NCI-H69 (cell line): ENCODE data around the gene AGAP1.

Source experiments
- DNase-seq: peaks from one replicate; lab custom pipeline; 2025; lab: John Stamatoyannopoulos, UW

Gene AGAP1

DNA sequence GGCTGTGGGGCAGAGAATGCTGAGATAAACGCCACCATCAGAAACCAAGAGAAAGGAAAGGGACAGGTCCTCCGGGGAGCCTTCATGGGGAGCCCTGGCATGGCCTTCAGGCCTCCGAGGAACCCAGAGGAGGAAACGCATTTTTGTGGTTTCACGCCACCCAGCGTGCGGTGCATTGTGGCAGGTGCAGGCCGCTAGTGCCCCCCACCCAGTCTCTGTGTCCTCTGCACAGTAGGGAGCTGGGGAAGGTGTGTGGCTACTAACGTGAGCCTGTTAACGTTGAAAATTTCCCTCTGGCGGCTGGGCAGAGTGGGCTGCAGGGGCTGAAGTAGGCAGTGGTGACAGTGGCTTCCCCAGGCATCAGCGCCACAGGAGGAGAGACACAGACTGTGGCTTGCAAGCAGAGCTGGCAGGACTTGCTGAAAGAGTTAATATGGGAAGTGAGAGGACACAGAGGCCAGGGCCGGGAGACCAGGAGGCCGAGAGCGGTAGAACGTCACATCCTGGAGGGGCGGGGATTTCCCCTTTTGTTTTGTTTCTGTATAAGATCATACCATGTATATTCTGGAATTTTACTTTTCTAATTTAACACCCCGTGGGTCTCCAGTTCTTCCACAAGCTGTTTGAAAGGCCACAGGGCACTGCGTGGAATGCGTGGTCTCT lies 507.5 kb downstream of the AGAP1 start:
- no peak for DNase-seq

DNA sequence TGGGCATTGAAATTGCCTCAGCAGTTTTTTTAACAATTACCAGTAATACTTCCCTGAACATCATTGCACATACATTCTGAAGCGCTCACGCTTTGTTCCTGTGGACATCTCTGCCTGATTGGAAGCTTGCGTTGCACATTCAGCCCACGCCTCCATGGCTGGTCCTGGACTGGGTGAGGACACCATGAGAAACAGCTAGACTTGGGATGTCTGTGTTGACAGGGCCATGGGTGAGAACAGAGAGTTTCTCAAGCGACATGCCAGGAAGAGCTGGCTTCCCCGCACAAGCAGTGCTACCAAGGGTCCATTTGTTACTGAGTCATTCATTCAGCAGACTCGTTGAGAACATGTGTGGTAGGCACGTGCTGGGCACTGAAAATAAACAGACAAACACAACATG lies 508.0 kb downstream of the AGAP1 start:
- DNase-seq = no peak

DNA sequence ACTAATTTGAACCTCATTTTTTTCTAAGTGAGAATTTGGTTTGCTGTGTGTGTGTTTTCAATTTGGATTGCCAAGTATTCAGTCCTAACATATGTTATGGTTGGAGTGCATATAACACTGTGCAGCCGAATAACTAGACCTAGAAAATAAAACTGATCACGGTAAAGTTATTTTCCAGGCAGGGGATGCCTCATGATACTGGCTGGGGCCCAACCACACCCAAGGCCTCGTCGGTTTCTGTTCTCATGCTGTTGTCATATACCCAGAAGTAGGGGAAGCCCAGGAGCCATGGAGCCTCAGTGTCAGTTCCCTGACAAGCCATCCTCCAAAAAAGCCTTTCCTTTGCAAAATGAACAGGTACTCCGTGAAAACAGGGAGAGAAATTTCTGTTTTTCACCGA lies 514.2 kb downstream of the AGAP1 start:
- DNase-seq = no peak

DNA sequence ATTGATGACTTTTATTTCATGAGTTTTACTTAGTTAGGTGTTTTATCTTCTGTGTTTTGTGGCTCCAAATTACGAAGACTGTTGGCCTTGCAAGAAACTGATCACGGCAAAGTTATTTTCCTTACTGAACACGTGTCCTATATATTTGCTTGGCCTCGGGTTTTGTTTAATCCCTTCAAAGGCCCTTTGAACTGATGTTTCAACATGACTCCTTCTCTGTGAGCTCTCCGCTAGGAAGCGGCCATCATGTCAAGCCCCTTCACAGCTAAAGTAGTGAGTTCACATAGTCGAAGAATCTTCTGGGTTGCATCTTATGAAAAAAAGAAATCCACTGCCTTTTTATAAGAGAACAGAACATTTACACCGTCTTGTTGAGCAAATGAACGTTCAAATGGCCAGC lies 515.0 kb downstream of the AGAP1 start:
- no peak for DNase-seq

DNA sequence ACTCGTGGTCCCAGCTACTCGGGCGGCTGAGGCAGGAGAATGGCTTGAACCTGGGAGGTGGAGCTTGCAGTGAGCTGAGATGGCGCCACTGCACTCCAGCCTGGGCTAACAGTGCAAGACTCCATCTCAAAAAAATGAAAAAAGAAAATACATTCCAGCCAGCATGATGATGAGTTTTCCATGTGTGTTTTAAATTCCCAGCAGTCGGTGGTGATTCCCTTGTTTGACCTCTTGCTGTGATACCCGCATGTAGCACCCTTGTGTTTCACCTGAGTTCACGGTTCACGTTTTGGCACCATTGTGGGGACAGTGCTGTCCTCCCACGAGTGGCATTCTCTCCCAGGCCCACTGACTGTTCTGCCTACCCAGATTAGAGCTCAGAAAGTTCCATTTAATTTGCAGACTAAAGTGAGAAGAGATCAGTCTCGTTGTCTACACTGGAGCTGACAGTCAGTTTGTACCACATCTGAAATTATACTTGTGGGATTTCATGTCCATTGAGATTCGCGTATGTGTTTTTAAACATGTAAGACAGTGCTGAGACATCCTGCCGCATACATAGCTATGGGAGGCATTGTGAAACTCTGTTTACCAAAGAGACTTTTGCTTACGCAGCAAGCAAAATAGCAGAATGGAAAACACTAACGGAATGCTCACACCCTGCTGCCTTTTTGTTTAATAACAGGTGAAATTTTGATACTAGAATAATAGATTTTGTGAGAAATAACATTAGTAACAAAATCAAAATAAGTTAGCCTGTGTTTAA lies 517.3 kb downstream of the AGAP1 start:
- no peak for DNase-seq

DNA sequence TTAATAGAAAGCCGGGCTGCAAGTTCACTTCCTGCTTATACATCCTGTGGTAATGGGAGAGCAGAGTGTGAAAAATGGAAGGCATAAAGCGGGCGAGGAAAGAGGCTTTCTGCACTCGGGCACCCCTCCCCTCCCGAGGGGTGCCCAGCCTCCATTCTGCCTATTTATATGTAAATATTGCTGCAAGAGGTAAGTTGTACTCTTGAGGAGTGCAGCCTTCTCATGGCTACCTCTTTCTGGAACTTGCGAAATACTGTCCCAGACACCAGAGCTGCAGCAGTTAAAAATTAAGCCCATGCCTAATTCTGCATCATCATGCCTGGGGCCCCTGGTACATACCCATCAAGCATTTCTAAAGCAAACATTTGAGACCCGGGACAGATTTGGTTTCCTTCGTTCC lies 518.3 kb downstream of the AGAP1 start:
- DNase-seq = no peak

DNA sequence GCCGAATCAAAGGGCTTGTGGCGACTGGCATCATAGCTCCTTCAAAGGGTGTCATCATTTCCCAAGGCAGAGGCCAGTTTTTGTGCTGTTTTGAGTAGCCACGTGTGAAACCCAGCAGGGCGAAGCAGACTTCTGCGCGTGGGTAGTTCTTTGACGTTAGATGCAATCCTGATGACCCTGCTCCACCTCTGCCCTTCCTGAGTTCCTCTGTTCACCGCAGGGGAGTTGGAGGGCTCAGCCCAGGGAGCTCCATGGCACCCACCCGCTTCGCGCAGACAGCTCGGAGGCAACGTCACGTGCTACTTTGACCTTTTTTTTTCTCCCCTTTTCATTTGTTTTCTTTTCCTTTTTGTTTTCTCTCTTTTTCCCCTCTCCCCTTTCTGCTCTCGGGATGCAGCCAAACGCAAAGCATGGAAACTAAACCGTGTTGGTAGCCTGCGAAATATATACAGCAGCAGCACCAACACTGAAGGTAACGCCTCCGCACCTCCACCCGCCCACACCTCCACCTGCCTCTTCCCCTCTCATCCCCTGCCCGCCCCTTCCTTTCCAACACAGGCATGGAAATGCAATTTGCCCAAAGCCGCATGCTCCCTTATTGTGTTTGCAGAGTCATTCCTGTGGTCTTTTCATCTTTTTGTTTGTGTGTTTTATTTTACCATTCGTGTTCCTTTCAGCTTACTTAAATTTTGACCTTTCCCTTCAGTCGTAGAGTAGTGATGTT lies 520.7 kb downstream of the AGAP1 start:
- DNase-seq = peak; percentile 1

DNA sequence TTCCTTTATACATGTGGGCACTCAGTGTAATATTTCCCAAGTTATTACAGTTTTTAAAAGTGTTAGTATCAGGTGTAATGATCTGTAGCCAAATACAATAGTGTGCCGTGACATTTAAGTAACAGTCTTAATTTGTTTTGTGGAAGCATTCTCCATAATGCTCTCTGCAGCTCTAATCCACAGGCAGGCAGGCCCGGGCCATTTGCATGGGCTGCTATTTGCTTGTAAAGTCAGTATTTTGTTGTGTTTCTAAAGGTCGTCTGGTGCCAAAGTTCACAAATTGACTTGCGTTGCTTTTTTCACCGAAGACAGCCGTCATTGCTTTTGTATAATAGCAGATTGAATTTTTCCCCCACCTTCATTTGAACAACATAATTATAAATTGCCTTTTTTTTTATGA lies 521.3 kb downstream of the AGAP1 start:
- no peak for DNase-seq

DNA sequence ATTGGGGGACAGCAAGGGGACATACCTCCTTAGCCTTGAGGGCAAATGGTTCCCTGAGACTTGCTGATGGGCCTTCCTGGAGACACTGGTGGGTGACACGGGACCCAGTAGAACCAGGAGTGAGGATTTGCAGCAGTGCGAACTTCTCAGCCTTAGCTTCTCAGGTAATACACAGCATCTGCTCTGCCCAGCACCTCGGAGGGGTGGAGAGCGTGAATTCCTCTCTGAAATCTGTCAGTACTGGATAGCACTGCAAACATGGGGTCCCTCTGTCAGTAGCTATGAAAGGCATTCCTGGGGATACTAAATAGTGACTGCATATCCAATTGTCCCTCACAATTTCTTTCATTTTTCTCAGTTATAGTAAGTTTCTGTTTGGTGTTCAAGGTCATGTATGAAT lies 522.7 kb downstream of the AGAP1 start:
- no peak for DNase-seq

DNA sequence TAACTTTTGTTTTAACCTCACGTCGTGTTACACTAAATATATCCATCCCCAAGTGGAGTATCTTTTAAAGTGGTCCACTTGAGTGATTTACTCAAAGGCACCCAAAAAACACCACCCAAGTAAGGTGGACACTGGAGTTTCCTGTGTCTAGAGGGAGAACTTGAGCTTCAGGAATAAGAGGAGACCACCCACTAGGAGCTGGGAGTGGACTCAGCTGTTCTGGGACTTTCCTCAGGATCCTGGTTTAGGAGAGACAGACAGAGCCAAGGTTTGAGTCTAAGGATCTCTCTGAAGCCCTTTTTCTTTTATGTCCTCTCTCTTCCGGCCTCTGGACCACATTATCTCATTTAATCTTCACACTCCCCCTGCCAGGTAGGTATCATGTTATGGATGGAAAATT lies 523.6 kb downstream of the AGAP1 start:
- no peak for DNase-seq

DNA sequence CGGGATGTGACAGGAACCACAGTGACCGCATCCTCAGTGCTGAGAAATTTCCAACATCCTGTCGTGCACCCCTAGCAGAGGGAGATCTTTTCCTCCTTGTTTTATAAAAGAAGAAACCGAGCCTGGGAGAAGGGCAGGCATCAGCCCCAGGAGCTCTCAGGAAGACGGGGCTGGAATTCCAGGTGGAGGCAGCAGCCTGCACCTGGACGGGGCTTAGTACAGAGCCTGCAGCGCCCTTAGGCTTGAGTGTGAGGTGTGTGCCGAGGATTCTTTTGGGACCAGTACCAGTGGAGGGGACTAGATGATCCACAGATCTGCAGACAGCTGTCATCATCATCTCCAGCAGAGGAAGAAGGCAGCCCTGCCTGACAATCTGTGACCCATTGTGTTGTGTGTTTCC lies 525.6 kb downstream of the AGAP1 start:
- DNase-seq = no peak

DNA sequence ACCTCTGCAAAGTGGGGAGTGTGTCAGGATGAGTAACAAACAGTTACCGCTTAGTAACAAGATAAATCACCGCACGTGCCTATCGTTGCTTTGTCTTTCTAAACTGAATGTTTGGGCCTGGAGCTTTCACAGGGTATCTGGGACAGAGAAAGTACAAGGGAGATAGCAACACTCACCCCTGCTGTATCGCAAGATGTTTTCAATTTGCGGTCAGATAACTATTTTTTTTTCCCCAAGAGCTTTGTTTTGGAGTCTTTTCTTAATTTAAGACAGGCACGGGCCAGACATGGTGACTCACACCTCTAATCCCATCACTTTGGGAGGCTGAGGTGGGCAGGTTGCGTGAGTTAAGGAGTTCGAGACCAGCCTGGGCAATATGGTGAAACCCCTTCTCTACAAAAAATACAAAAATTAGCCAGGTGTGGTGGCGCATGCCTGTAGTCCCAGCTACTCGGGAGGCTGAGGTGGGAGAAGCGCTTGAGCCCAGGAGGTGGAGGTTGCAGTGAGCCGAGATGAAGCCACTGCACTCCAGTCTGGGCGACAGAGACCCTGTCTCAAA lies 527.7 kb downstream of the AGAP1 start:
- DNase-seq = no peak

DNA sequence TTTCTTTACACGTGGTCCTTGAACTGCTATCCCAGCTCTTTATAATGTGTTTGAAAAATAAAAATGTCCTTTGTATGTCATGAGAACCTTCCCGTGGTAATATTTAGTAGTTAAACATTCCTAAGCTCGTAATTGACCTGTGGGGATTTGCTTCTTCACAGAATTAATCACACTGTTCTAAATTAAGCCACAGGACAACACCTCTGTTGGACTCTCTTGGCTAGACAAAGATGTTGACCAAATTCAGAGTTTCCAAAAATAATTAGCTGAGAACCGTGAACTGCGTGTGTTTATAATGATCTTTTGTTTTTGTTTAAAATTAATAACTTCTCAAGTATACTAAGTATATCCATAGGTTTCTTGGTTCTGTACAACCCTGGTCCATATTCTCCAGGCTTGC lies 528.3 kb downstream of the AGAP1 start:
- DNase-seq = no peak

DNA sequence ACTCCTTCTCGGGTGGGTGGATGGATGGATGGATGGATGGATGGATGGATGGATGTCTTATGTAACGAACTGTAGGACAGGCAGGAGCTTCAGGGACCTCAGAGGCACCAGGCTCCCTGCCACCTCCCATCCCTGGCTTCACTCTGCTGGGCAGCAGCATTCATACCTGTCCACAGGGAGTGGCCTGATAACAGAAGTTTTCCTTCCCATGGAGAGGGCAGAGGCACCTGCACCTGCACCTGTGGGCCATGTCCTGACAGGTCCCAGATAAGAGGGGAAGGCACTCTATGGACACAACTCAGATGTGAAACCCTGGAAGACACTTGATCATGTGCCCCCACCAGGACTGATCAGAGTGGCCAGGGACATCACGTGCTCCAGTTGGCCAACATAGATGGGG lies 532.0 kb downstream of the AGAP1 start:
- no peak for DNase-seq

DNA sequence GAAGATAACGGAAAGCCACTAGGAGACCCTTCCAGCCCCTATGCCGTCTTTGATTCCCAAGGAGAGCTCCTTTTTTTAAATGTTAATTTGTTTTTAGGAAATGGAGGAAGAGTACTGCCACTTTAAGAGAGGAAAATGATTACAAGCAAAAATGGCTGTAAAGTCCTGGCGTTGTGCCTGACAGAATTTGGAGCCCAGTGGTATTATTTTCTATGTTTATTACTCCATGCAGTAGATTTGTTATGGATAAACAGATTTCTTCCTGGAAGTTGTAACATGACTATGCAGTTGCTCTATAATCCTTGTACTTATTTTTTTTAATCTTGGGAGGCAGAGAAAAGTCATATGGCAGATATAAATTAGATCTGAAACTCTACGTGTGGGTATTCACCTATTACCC lies 533.0 kb downstream of the AGAP1 start:
- no peak for DNase-seq

DNA sequence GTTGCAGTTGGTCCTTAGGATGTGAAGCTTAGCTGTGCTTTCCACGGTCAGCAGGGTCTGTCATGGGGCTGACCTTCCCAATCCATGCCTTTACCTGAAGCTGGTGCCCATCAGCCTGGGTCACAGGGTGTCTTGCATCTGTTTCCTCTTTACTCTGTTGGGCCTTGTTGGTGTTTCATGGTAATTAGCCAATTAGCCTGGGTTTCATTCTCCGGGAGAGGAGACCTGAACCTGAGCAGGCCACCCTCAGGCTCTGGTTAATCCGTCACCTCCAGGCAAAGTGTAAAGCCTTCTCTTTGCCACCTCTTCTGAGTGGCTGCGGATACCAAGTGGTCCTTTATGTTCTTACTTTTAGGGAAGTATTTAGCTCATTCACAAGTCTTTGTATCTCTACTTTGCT lies 534.2 kb downstream of the AGAP1 start:
- DNase-seq = no peak

DNA sequence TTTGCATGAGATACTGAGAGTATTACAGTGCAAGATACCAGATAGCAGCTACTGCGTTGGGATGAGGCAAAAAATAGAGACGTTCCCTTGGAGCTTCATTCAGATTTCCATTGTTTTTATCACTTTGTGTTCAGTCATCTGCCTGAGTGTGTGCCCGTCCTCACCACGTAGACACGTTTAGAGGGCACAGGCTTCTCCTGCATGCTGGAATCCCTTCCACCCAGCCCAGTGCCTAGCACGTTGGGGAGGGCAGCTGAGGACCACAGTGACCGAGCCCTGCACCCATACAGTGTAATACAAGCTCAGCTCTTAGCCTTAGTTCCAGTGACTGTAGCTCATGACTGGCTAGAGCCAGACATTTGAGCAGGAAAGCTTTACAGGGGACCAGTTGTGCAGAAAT lies 539.6 kb downstream of the AGAP1 start:
- DNase-seq = no peak

DNA sequence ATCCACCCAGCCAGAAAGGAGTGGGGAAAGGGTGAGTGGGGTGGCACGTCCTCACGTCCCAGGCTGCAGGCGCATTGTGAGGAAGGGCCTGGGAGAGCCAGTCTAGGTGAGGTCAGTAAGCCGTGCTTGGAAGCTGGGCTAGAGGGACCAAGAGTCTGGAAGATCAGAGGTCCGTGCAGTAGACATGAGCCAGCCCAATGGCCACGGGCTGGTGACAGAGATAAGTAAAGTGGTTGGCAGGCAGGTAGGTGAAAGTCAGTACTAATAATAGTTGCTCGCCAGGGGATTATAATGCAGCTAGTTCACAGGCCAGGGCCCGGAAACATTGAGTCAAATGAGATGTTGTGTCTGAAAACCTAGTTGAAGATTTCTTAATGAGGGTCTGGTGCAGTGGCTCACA lies 541.1 kb downstream of the AGAP1 start:
- DNase-seq = no peak

DNA sequence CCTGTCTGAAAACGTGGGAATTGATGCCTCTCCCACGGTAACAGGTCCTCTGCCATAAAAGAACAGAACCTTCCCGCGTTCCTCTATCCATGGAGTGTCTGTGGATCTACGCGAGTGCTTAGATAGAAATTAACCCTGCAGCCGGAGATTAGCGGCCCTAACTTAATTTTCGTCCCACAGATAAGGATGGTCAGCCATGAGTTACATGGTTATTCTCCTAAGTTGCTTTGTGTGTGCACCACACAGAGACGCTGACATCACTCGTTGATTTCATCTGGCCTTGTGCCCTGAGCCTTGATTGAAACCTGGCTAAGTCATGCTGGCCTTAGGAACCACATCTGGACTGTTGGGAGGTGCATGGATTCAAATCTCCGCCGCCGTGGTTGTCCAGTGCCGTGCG lies 542.2 kb downstream of the AGAP1 start:
- DNase-seq = no peak

DNA sequence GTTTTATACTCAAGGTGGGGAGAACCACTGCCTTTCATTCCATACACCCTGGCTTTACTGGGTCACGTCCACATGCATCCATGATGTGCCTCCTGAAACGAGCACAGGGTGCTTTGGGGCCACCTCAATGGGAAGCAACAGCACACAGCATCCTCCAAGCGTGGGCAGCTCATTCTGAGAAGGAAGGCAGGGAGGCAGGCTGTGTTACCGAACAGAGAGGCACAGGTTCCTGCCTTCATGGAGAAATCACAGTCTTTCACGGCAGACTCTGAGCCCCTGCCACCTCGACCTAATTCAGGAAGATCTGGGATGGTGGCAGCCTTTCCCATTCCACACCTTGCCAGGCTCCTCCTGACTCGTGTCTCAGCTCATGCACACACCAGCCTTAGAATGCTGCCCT lies 544.3 kb downstream of the AGAP1 start:
- DNase-seq = no peak

DNA sequence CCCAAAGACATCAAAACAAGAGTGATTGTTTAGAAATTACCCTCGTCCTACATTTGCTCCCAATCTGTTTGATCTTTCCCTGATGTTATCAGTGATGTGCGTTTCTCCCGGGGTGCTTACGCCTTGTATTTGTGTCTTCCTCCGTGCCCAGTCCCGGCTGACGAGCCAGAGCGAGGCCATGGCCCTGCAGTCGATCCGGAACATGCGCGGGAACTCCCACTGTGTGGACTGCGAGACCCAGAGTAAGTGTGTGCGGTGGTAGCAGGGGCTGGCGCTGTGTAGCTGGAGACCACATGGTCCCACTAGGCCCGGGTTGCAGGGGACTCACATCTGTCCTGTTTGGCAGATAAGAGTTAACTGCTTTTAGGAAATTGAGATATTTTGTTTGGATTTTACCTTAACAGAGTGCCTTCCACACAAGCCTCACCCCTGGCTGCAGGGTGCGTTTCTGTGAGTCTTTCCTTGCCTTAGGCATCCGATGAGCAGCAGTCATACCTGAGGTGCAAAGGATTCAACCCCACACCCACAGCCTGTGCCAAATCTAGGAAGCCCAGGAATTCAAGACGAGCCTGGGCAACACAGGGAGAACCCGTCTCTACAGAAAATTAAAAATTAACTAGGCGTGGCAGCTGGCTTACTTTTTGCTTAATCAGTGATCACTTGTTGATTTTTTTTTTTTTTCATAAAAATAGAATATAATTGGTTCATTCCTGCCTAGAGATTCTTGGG lies 546.9 kb downstream of the AGAP1 start:
- DNase-seq = no peak

DNA sequence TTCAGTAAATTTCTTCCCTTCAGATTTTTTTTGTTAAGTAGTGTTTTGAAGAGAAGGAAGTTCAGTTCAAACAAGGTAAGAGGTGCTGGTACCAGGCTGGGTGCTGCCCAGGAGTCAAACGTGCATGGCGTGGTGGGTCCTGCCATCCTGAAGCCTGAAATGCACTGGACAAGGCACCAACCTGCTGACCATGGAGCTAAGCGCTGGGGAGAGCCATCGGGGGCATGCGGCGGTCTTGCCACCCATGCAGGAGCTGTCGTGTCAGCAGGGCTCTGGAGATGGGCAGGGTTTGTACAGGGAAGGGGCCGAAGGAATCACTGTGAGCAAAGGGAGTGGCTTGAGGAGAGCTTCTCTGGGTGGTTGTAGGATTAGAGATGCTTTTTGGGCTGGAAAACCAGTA lies 547.8 kb downstream of the AGAP1 start:
- DNase-seq = no peak
